Measurements from ENCODE around the gene MRPL4. TPM values are rescaled to one million over a fixed set of nuclear protein-coding genes. Genes with fewer than 3 reads are reported as not detected.
"Not testable (repeated sequence)": the region's sequence is repeated elsewhere in the genome, so short reads cannot be mapped to it uniquely, and the experiment has no call there.

The MRPL4 gene
- total RNA-seq, 4 donors from 2014 or later: 77.6 to 105 (median 92.6) TPM

DNA sequence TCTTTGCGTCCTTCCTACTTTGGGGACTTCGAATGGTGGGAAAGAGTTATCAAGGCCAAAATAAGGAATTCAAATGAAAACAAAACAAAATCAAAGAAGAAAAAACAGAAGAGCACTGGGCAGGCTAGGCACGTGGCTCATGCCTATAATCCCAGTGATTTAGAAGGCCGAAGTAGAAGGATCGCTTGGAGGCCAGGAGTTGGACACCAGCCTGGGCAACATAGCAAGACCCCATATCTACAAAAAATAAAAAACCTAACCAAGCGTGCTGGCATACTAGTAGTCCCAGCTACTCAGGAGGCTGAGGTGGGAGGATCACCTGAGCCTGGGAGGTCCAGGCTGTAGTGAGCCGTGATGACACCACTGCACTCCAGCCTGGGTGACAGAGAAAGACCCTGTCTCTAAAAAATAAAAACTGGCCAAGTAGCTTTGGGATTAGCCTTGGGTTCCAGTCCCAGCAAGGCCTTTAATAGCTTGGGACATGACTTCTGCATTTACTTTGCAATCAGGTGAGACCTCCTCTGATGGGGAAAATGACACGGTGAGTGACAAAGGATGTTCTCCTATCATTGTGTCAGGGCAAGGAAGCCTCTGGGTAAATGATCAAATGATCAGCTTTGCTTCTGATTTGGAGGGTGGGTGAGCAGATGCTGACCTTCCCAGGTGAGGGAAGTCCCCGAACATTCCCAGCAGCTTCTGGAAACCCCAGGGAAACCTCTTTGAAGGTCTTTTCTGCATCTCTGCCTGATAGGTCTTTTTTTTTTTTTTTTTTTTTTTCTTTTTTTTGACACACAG lies 26.0 kb downstream of the MRPL4 start:
- no peaks in the 10 kb centered on the region for H3K9me3 ChIP-seq
- no peak overlapping the region for H3K4me3 ChIP-seq
- H3K27ac ChIP-seq: no peak overlapping the region
- H3K27me3 ChIP-seq: no peaks in the 10 kb centered on the region
- H3K36me3 ChIP-seq: peaks cover 0 to 42% (median 0%) of the 10 kb centered on the region in 3 donors
- WGBS, 2 donors: 86 to 91% methylated on average over 7 to 8 of the region's 9 CpGs
- TF ChIP-seq, protein P1, sequence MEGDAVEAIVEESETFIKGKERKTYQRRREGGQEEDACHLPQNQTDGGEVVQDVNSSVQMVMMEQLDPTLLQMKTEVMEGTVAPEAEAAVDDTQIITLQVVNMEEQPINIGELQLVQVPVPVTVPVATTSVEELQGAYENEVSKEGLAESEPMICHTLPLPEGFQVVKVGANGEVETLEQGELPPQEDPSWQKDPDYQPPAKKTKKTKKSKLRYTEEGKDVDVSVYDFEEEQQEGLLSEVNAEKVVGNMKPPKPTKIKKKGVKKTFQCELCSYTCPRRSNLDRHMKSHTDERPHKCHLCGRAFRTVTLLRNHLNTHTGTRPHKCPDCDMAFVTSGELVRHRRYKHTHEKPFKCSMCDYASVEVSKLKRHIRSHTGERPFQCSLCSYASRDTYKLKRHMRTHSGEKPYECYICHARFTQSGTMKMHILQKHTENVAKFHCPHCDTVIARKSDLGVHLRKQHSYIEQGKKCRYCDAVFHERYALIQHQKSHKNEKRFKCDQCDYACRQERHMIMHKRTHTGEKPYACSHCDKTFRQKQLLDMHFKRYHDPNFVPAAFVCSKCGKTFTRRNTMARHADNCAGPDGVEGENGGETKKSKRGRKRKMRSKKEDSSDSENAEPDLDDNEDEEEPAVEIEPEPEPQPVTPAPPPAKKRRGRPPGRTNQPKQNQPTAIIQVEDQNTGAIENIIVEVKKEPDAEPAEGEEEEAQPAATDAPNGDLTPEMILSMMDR (IDR thresholded peaks at IDR 0.05): no peak
- TF ChIP-seq POLR2A (IDR thresholded peaks at IDR 0.05): no peak
- no peak for DNase-seq
- peaks cover 0 to 23% (median 0%) of the 10 kb centered on the region in 3 donors for H3K4me1 ChIP-seq
- intact Hi-C loops (cut with DNase I): no loop called here

DNA sequence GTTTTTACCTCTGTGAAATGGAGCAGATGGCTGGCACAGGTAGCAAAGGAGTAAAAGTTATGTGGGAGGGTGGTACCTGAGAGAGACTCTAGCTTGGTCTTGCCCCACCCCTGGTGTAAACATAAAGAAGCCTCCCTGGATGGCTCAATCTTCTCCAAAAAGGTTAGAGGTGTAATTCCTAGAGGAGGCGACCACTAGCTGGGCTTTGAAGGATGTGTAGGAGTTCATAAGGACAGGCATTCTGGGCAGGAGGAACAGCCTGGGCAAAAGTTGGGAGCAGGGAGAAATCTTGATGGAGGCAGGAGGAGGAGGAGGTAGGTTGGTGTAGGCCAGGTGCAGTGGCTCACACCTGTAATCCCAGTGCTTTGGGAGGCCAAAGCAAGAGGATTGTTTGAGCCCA lies 26.9 kb downstream of the MRPL4 start:
- no peak overlapping the region for H3K4me3 ChIP-seq
- DNase-seq: no peak
- H3K27me3 ChIP-seq: no peaks in the 10 kb centered on the region
- WGBS, 2 donors: 92 to 100% methylated on average over 1 of the region's 1 CpG
- H3K36me3 ChIP-seq: peaks cover 0 to 51% (median 7%) of the 10 kb centered on the region in 3 donors
- H3K4me1 ChIP-seq: peaks cover 0 to 26% (median 0%) of the 10 kb centered on the region in 3 donors
- no peaks in the 10 kb centered on the region for H3K9me3 ChIP-seq
- no peak for TF ChIP-seq POLR2A (IDR thresholded peaks at IDR 0.05)
- TF ChIP-seq, protein P1 (IDR thresholded peaks at IDR 0.05): no peak
- intact Hi-C loops (cut with DNase I): no loop called here
- no peak overlapping the region for H3K27ac ChIP-seq

DNA sequence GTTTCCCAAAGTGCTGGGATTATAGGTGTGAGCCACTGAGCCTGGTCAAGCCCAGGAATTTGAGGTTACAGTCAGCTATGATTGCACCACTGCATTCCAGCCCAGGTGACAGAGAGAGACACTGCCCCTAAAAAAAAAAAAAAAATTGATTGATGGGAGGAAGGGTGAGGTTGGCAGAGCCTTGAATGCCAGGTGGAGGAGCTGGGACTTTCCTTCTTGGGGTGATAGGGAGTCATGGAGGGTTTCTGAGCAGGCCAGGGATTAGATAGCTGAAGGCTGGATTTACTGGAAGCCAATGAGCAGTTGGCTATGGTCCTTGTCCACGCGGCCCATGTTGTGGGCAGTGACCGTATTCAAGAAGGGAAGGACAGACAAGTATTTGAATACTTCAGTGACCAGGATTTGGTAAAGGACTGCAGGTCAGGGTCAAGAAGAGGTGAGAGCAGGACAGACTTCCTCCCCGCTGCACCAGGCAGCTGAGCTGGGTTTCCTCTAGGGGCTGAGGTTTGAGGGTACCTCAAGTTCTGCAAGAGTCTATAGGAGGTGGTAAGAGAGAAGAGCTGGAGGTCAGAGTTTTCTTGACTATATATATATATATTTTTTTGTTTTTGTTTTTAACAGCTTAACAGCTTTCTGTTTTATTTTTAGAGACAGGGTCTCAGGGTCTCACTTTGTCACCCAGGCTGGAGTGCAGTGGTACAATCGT lies 27.9 kb downstream of the MRPL4 start:
- Histone ChIP-seq H3K4me1 (peaks cover 0 to 22% (median 0%) of the 10 kb centered on the region in 3 donors), H3K27me3 (peaks cover 0 to 4% (median 0%) of the 10 kb centered on the region in 4 donors), H3K4me3 (no peak overlapping the region), H3K36me3 (peaks cover 0 to 54% (median 15%) of the 10 kb centered on the region in 3 donors), H3K27ac (no peak overlapping the region), H3K9me3 (no peaks in the 10 kb centered on the region)
- no peak for TF ChIP-seq POLR2A (IDR thresholded peaks at IDR 0.05)
- TF ChIP-seq, protein P1 (IDR thresholded peaks at IDR 0.05): no peak
- intact Hi-C loops (cut with DNase I): no loop called here
- DNase-seq: no peak
- WGBS, 2 donors: 73 to 80% methylated on average over 4 to 5 of the region's 5 CpGs

DNA sequence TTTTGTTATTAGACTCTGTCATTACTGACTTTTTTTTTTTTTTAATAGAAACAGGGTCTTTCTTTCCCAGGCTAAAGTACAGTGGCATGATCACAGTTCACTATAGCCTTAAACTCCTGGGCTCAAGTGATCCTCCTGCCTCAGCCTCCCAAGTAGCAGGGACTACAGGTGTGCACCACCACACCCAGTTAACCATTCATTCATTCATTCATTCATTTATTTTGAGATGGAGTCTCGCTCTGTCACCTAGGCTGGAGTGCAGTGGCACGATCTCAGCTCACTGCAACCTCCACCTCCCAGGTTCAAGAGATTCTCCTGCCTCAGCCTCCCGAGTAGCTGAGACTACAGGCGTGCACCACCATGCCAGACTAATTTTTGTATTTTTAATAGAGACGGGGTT lies 30.0 kb downstream of the MRPL4 start:
- DNase-seq; H3K27ac ChIP-seq; H3K9me3 ChIP-seq; intact Hi-C loops (cut with DNase I); H3K4me3 ChIP-seq; H3K27me3 ChIP-seq: not testable (repeated sequence)
- WGBS, 2 donors: 89 to 97% methylated on average over 5 of the region's 5 CpGs
- Histone ChIP-seq H3K36me3 (peaks cover 0 to 55% (median 16%) of the 10 kb centered on the region in 3 donors), H3K4me1 (peaks cover 13 to 39% (median 17%) of the 10 kb centered on the region in 3 donors)

DNA sequence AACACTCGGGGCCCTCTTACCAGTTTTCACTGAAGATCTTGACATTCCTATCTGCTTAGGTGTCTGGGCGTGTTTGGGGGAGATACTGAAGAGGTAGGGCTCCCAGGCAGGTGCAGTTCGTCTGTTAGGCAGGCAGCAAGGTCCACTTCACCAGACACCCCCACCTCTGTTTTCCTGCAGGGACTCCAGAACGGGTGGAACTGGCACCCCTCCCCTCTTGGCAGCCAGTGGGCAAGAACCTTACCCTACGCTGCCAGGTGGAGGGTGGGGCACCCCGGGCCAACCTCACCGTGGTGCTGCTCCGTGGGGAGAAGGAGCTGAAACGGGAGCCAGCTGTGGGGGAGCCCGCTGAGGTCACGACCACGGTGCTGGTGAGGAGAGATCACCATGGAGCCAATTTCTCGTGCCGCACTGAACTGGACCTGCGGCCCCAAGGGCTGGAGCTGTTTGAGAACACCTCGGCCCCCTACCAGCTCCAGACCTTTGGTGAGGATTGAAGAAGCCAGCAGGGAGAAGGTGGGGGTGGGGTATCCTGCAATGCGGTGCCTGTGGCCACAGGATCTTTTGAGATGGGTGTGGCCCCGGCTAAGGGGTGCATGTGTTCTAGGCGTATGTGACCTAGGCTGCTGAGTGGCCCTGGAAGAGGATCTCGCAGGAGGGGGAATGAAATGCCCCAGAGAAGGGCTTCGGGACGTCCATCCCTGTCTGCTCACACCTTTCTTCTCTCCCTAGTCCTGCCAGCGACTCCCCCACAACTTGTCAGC lies 31.5 kb downstream of the MRPL4 start:
- H3K4me1 ChIP-seq: peaks cover 21 to 53% (median 26%) of the 10 kb centered on the region in 3 donors
- intact Hi-C loops (cut with DNase I): no loop called here
- H3K27ac ChIP-seq: no peak overlapping the region
- no peak for DNase-seq
- peaks cover 0 to 22% (median 0%) of the 10 kb centered on the region in 4 donors for H3K27me3 ChIP-seq
- H3K9me3 ChIP-seq: no peaks in the 10 kb centered on the region
- 56 to 78% methylated on average over 6 to 8 of the region's 23 CpGs for WGBS, 2 donors
- no peak overlapping the region for H3K4me3 ChIP-seq
- peaks cover 0 to 45% (median 16%) of the 10 kb centered on the region in 3 donors for H3K36me3 ChIP-seq
- TF ChIP-seq, protein P1 (IDR thresholded peaks at IDR 0.05): no peak
- TF ChIP-seq POLR2A (IDR thresholded peaks at IDR 0.05): no peak
